Inferior parietal cortex (tissue), 1 donor: Measurements from ENCODE around the gene PHKG2.

ENCODE experiments used
- DNase-seq: peaks from one replicate; pipeline ENCODE4 v3.0.0-alpha.2; 2016; ENCODE audit errors: extremely low spot score

Gene PHKG2

DNA sequence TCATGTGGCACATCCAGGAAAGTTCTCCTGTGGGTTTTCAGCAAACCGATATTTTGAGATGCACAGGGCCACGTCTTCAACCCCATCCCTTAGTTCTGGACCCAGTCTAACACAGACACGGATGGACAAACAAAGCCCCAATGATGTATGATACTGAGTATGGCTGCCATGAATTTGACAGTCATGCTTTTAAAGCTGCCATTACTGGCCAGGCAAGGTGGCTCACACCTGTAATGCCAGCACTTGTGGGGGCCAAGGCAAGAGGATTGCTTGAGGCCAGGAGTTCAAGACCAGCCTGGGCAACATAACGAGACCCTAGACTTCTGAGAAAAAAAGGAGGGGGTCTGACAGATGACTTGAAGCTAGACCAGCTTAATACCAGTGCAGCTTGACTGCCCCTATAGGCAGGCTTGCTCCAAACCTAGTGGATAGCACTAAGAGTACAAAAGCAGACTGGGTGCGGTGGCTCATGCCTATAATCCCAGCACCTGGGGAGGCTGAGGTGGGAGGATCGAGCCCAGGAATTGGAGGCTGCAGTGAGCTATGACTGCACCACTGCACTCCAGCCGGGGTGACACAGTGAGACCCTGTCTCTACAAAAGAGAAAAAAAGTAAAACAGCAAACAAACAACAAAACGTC, 49.6 kb downstream of the PHKG2 start:
- no peak for DNase-seq
